Endothelial cell of umbilical vein (primary cell): ENCODE results near the gene THAP4. TPM values are rescaled to one million over a fixed set of nuclear protein-coding genes. Genes with fewer than 3 reads are reported as not detected.

Experiments used
- BruUV-seq: library from RNA; stranded (reverse); fragments of 400-500 nt; replicated peaks from 2 replicates; lab custom pipeline; 2021; lab: Mats Ljungman, UMichigan
- CTCF ChIA-PET: fragments of 300-600, 350-600 bp; sonication (Branson Sonifier 250); formaldehyde crosslinking; loops from one replicate; lab custom pipeline; 2021; ENCODE audit warnings: antibody characterized with exemption, inconsistent platforms; lab: Charles Lee
- POLR2A ChIA-PET: fragments of 300-600, 350-600 bp; sonication (Branson Sonifier 250); formaldehyde crosslinking; loops from one replicate; lab custom pipeline; 2021; ENCODE audit warnings: antibody characterized with exemption, inconsistent platforms; lab: Charles Lee
- DNase-seq: peaks from one replicate; pipeline ENCODE4 v3.0.0-alpha.2; 2011; ENCODE audit warnings: low read depth, low spot score
- FAIRE-seq: peaks from 2 replicates; lab custom pipeline; 2011; peaks lifted over from hg19 to GRCh38; lab: Jason Lieb, UNC
- H2AFZ ChIP-seq: 2 replicates; pipeline ENCODE4 v1.6.0; 2012; ENCODE audit warnings: low read depth, low read length, control low read depth, inconsistent platforms
- H3K27ac ChIP-seq: 2 replicates; pipeline ENCODE4 v1.5.1; 2011; ENCODE audit warnings: low read depth, mild to moderate bottlenecking, control low read depth, low read length, moderate library complexity; ENCODE audit not compliant: insufficient read depth
- H3K27me3 ChIP-seq, 2 experiments: 2 replicates each; pipeline versions ENCODE4 v1.6.0 to v1.6.1; 2011; ENCODE audit warnings: low read length in 2 of 2, mixed read lengths in 1 of 2; ENCODE audit not compliant: control insufficient read depth in 2 of 2, insufficient read depth in 2 of 2
- H3K36me3 ChIP-seq, 2 experiments: 2 replicates in 1 of 2; 3 replicates in 1 of 2; pipeline ENCODE4 v1.5.1; 2011; ENCODE audit warnings: low read length in 2 of 2, mild to moderate bottlenecking in 1 of 2, moderate library complexity in 1 of 2; ENCODE audit not compliant: control insufficient read depth in 2 of 2, insufficient read depth in 2 of 2; ENCODE audit errors: extremely low read depth in 1 of 2
- H3K4me1 ChIP-seq: 3 replicates; pipeline ENCODE4 v1.5.1; 2011; ENCODE audit warnings: mild to moderate bottlenecking, low read length; ENCODE audit not compliant: control insufficient read depth, insufficient read depth; ENCODE audit errors: extremely low read depth
- H3K4me2 ChIP-seq: 2 replicates; pipeline ENCODE4 v1.6.1; 2011; ENCODE audit warnings: low read length, control low read depth, mixed read lengths; ENCODE audit not compliant: insufficient read depth
- H3K4me3 ChIP-seq, 3 experiments: fragments of 200-600 bp in 1 of 3; sonication (generic), shearing (Covaris generic) in 1 of 3; replicated peaks in 1 of 3; 2 replicates each; pipeline ENCODE4 v1.5.1; 2011 to 2016; ENCODE audit warnings: control low read depth in 3 of 3, low read length in 3 of 3, mild to moderate bottlenecking in 2 of 3, inconsistent platforms in 1 of 3, low read depth in 1 of 3, moderate library complexity in 1 of 3; ENCODE audit not compliant: insufficient read depth in 1 of 3
- H3K79me2 ChIP-seq: 2 replicates; pipeline ENCODE4 v1.6.0; 2012; ENCODE audit warnings: low read length, inconsistent platforms; ENCODE audit not compliant: control insufficient read depth, insufficient read depth
- H3K9ac ChIP-seq: replicated peaks from 2 replicates; pipeline ENCODE3; 2011; ENCODE audit warnings: low read length, control low read depth; ENCODE audit not compliant: insufficient read depth; ENCODE audit errors: extremely low read depth
- H3K9me1 ChIP-seq: replicated peaks from 3 replicates; pipeline ENCODE4 v1.6.0; 2011; ENCODE audit warnings: mild to moderate bottlenecking, low read length; ENCODE audit not compliant: control insufficient read depth, insufficient read depth; ENCODE audit errors: extremely low read depth
- H3K9me3 ChIP-seq: replicated peaks from 2 replicates; pipeline ENCODE4 v1.5.1; 2012; ENCODE audit warnings: low read length, inconsistent platforms; ENCODE audit not compliant: control insufficient read depth, insufficient read depth
- H4K20me1 ChIP-seq: replicated peaks from 2 replicates; pipeline ENCODE3; 2011; ENCODE audit warnings: mild to moderate bottlenecking, low read length; ENCODE audit not compliant: control insufficient read depth, insufficient read depth; ENCODE audit errors: extremely low read depth
- EZH2 ChIP-seq: IDR thresholded peaks from 2 replicates; pipeline ENCODE4 v1.6.1; 2012; ENCODE audit warnings: borderline replicate concordance, low read depth, mild to moderate bottlenecking, moderate library complexity, low read length, inconsistent platforms; ENCODE audit not compliant: severe bottlenecking
- FOS ChIP-seq: IDR thresholded peaks from 2 replicates; pipeline ENCODE4 v1.6.1; 2011; ENCODE audit warnings: mild to moderate bottlenecking, low read length, moderate library complexity, borderline replicate concordance; ENCODE audit not compliant: insufficient read depth
- GATA2 ChIP-seq: IDR thresholded peaks from 2 replicates; pipeline ENCODE4 v1.7.0; 2011; ENCODE audit warnings: low read depth, mild to moderate bottlenecking, moderate library complexity, mixed read lengths, low read length; ENCODE audit not compliant: insufficient read length, insufficient read depth
- JUN ChIP-seq: IDR thresholded peaks from 2 replicates; pipeline ENCODE4 v1.6.1; 2011; ENCODE audit warnings: borderline replicate concordance, low read depth; ENCODE audit not compliant: insufficient read length, insufficient read depth
- MAX ChIP-seq: IDR thresholded peaks from 2 replicates; pipeline ENCODE4 v1.6.1; 2011; ENCODE audit not compliant: insufficient read depth, insufficient read length
- MYC ChIP-seq: IDR thresholded peaks from one replicate; pipeline ENCODE4 v1.6.1; 2011; ENCODE audit warnings: mild to moderate bottlenecking, low read depth, low read length
- POLR2A ChIP-seq: IDR thresholded peaks from 2 replicates; pipeline ENCODE4 v1.6.1; 2012; ENCODE audit warnings: low read depth, mild to moderate bottlenecking, control low read depth, low read length
- POLR2AphosphoS5 ChIP-seq: IDR thresholded peaks from 2 replicates; pipeline ENCODE4 v1.6.1; 2012; ENCODE audit warnings: low read depth, mild to moderate bottlenecking, control low read depth, low read length, moderate library complexity; ENCODE audit not compliant: insufficient read depth
- dilution Hi-C: fragments of 300-500 bp; cut with MboI; formaldehyde crosslinking; loops from one replicate; pipeline ENCODE4 v1.15.0; 2019; ENCODE audit warnings: low sequenced_read_pairs; ENCODE audit not compliant: extremely low pct_ligation_motif_present
- intact Hi-C: fragments of 100-400 bp; cut with micrococcal nuclease; formaldehyde crosslinking; loops from one replicate; pipeline ENCODE4 v1.10.0; 2022
- polyA plus RNA-seq, 4 experiments: library from polyadenylated mRNA; depleted of rRNA in 3 of 4; stranded (reverse) in 3 of 4; unstranded in 1 of 4; fragments of >200 nt; gene quantifications; 2 replicates each; pipeline versions ENCODE4 v1.2.1 to v1.2.3, GENCODE V29; 2011 to 2012; ENCODE audit warnings: missing spikeins in 1 of 4
- total RNA-seq: library from RNA; stranded (reverse); gene quantifications from 2 replicates; pipeline ENCODE4 v1.2.3, GENCODE V29; 2021
- TF ChIP-seq, protein P1 (sequence below), 2 donors: IDR thresholded peaks; 1 replicate in 1 of 2; 2 replicates in 1 of 2; pipeline ENCODE4 v1.5.1; 2011; ENCODE audit warnings: low read length in 2 of 2, mild to moderate bottlenecking in 2 of 2, moderate library complexity in 2 of 2, control low read depth in 1 of 2, inconsistent platforms in 1 of 2, low read depth in 1 of 2; ENCODE audit not compliant: insufficient read depth in 1 of 2; ENCODE audit errors: extremely low read depth in 1 of 2

The THAP4 gene
- total and polyA plus RNA-seq, 2 donors (not counting 3 experiments of a cell fraction or from before 2014, with no cell fraction given) = 45.4 to 47.4 TPM

- dilution Hi-C loops (no loop called here), intact Hi-C loops (no loop called here)
- DNase-seq = no peak
- H3K4me1 ChIP-seq = peaks cover 8% of the 10 kb centered on the region
- no peak overlapping the region for H3K9ac ChIP-seq
- no peaks in the 10 kb centered on the region for H3K9me3 ChIP-seq
- no peak overlapping the region for H3K27ac ChIP-seq
- no peak overlapping the region for H3K4me2 ChIP-seq
- BruUV-seq = no TSS peak
- no peak overlapping the region for H2AFZ ChIP-seq
- TF ChIP-seq MAX = no peak
- TF ChIP-seq FOS = no peak
- TF ChIP-seq MYC = no peak
- no peak for TF ChIP-seq JUN
- no peak for TF ChIP-seq POLR2AphosphoS5
- TF ChIP-seq, protein P1, sequence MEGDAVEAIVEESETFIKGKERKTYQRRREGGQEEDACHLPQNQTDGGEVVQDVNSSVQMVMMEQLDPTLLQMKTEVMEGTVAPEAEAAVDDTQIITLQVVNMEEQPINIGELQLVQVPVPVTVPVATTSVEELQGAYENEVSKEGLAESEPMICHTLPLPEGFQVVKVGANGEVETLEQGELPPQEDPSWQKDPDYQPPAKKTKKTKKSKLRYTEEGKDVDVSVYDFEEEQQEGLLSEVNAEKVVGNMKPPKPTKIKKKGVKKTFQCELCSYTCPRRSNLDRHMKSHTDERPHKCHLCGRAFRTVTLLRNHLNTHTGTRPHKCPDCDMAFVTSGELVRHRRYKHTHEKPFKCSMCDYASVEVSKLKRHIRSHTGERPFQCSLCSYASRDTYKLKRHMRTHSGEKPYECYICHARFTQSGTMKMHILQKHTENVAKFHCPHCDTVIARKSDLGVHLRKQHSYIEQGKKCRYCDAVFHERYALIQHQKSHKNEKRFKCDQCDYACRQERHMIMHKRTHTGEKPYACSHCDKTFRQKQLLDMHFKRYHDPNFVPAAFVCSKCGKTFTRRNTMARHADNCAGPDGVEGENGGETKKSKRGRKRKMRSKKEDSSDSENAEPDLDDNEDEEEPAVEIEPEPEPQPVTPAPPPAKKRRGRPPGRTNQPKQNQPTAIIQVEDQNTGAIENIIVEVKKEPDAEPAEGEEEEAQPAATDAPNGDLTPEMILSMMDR (IDR thresholded peaks at IDR 0.05; ENCODE audit: extremely low read depth in 1 of 2, insufficient read depth in 1 of 2, low read depth in 1 of 2, low read length in 2 of 2) = no peak
- TF ChIP-seq EZH2 = no peak
- no peak for TF ChIP-seq POLR2A
- no peak for TF ChIP-seq GATA2
- no peaks in the 10 kb centered on the region for H4K20me1 ChIP-seq
- H3K36me3 ChIP-seq = peaks cover 5 to 15% of the 10 kb centered on the region in 2 experiments
- CTCF ChIA-PET = interaction anchor here (0.9 to 1.5 kb wide), 5 partner anchors 18 to 520 kb away, joined by 3 to 4 read pairs (median 3); no protein-coding TSS in a partner anchor
- FAIRE-seq = no peak
- no peaks in the 10 kb centered on the region for H3K79me2 ChIP-seq
- H3K9me1 ChIP-seq = no peaks in the 10 kb centered on the region
- H3K4me3 ChIP-seq = no peak overlapping the region
- POLR2A ChIA-PET = no interaction called here
- H3K27me3 ChIP-seq = no peaks in the 10 kb centered on the region
Observed at GRCh38 chr2:241598487-241598886, 38.5 kb downstream of the THAP4 start.
